ENCODE data around the gene LEKR1. TPM values are rescaled to one million over a fixed set of nuclear protein-coding genes. Genes with fewer than 3 reads are reported as not detected.
"Not testable (repeated sequence)": the region's sequence is repeated elsewhere in the genome, so short reads cannot be mapped to it uniquely, and the experiment has no call there.

Gene LEKR1
- polyA plus RNA-seq, 1 donor from 2014 or later: 2.7 TPM

DNA sequence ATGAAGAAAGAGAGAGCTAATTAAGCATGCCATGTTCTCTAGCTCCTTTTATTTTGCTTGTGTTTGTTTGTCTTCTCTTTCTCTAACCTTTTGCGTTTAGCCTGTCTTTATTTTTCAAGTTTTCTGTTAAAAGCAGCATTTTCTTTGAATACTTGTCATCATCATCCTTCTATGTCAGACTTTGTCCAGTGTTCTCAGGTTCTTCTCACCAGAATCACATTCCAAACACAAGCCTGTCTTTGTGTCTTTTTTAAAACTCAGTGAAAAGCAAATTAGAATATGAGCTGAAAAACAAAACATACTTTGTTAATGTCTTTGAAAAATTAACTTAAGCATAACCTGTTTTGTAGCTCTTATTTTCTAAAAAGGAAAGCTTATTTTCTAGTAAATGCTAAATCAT, 62.4 kb downstream of the LEKR1 start:
- TF ChIP-seq, protein P1, sequence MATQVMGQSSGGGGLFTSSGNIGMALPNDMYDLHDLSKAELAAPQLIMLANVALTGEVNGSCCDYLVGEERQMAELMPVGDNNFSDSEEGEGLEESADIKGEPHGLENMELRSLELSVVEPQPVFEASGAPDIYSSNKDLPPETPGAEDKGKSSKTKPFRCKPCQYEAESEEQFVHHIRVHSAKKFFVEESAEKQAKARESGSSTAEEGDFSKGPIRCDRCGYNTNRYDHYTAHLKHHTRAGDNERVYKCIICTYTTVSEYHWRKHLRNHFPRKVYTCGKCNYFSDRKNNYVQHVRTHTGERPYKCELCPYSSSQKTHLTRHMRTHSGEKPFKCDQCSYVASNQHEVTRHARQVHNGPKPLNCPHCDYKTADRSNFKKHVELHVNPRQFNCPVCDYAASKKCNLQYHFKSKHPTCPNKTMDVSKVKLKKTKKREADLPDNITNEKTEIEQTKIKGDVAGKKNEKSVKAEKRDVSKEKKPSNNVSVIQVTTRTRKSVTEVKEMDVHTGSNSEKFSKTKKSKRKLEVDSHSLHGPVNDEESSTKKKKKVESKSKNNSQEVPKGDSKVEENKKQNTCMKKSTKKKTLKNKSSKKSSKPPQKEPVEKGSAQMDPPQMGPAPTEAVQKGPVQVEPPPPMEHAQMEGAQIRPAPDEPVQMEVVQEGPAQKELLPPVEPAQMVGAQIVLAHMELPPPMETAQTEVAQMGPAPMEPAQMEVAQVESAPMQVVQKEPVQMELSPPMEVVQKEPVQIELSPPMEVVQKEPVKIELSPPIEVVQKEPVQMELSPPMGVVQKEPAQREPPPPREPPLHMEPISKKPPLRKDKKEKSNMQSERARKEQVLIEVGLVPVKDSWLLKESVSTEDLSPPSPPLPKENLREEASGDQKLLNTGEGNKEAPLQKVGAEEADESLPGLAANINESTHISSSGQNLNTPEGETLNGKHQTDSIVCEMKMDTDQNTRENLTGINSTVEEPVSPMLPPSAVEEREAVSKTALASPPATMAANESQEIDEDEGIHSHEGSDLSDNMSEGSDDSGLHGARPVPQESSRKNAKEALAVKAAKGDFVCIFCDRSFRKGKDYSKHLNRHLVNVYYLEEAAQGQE (IDR thresholded peaks at IDR 0.05; ENCODE audit: borderline replicate concordance): no peak
- TF ChIP-seq SMC3 (conservative IDR thresholded peaks at IDR 0.05; ENCODE audit: poor library complexity) (no peak), POLR2AphosphoS5 (IDR thresholded peaks at IDR 0.05) (no peak), TAF1 (IDR thresholded peaks at IDR 0.05; ENCODE audit: low read depth) (no peak), EP300 (conservative IDR thresholded peaks at IDR 0.05; ENCODE audit: poor library complexity, severe bottlenecking) (no peak), RAD21 (conservative IDR thresholded peaks at IDR 0.05) (no peak), MXI1 (conservative IDR thresholded peaks at IDR 0.05; ENCODE audit: poor library complexity, severe bottlenecking) (no peak), EZH2 (IDR thresholded peaks at IDR 0.05; ENCODE audit: borderline replicate concordance, insufficient read depth, low read length, poor library complexity, severe bottlenecking) (no peak)
- TF ChIP-seq, protein P2, sequence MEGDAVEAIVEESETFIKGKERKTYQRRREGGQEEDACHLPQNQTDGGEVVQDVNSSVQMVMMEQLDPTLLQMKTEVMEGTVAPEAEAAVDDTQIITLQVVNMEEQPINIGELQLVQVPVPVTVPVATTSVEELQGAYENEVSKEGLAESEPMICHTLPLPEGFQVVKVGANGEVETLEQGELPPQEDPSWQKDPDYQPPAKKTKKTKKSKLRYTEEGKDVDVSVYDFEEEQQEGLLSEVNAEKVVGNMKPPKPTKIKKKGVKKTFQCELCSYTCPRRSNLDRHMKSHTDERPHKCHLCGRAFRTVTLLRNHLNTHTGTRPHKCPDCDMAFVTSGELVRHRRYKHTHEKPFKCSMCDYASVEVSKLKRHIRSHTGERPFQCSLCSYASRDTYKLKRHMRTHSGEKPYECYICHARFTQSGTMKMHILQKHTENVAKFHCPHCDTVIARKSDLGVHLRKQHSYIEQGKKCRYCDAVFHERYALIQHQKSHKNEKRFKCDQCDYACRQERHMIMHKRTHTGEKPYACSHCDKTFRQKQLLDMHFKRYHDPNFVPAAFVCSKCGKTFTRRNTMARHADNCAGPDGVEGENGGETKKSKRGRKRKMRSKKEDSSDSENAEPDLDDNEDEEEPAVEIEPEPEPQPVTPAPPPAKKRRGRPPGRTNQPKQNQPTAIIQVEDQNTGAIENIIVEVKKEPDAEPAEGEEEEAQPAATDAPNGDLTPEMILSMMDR (IDR thresholded peaks at IDR 0.05; ENCODE audit: poor library complexity, severe bottlenecking): no peak
- no peaks in the 10 kb centered on the region for H3K9me3 ChIP-seq (ENCODE audit: low read length)
- H3K79me2 ChIP-seq (replicated peaks; ENCODE audit: insufficient read depth, low read length): no peaks in the 10 kb centered on the region
- no peak overlapping the region for H2AFZ ChIP-seq (ENCODE audit: low read depth, low read length)
- no peaks in the 10 kb centered on the region for H4K20me1 ChIP-seq (ENCODE audit: insufficient read depth)
- H3K9me2 ChIP-seq (ENCODE audit: insufficient read depth, low read length): no peaks in the 10 kb centered on the region
- no peak overlapping the region for H3K27ac ChIP-seq (ENCODE audit: low read length)
- no peaks in the 10 kb centered on the region for H3F3A ChIP-seq (ENCODE audit: insufficient read depth, low read length, poor library complexity, severe bottlenecking)
- H3K27me3 ChIP-seq (ENCODE audit: insufficient read depth, low read depth, low read length): no peaks in the 10 kb centered on the region
- no peak overlapping the region for H3K9ac ChIP-seq (ENCODE audit: low read length)
- no peak overlapping the region for H3K4me2 ChIP-seq (ENCODE audit: low read length)
- H3K36me3 ChIP-seq (ENCODE audit: insufficient read depth, low read length): no peaks in the 10 kb centered on the region
- H3K4me3 ChIP-seq (ENCODE audit: low read length): no peak overlapping the region

DNA sequence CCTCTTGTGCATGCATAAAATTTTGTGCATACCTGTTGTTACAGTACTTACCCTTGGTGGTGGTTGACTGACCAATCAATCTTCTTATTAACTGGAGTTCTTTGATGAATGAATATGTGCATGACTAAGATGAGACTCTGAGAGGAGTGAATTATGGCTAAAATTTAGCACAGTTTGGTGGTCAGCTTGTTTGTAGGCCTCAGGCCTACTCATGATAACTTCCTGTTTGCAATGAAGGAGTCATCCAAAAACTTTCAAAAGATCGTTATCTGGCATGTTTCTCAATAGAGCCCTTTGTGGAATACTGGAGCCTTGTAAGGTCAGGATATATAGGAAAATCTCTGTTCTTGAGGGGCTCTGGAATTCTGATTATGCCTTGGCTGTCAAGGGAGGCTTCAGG, 66.5 kb downstream of the LEKR1 start:
- H3K9me3 ChIP-seq (ENCODE audit: low read length): no peaks in the 10 kb centered on the region
- H3K27me3 ChIP-seq (ENCODE audit: insufficient read depth, low read depth, low read length): no peaks in the 10 kb centered on the region
- TF ChIP-seq RAD21 (conservative IDR thresholded peaks at IDR 0.05) (no peak), SMC3 (conservative IDR thresholded peaks at IDR 0.05; ENCODE audit: poor library complexity) (no peak), TAF1 (IDR thresholded peaks at IDR 0.05; ENCODE audit: low read depth) (no peak), POLR2AphosphoS5 (IDR thresholded peaks at IDR 0.05) (no peak)
- TF ChIP-seq, protein P1 (IDR thresholded peaks at IDR 0.05; ENCODE audit: borderline replicate concordance): no peak
- H4K20me1 ChIP-seq (ENCODE audit: insufficient read depth): no peaks in the 10 kb centered on the region
- H3K79me2 ChIP-seq (replicated peaks; ENCODE audit: insufficient read depth, low read length): no peaks in the 10 kb centered on the region
- H2AFZ ChIP-seq (ENCODE audit: low read depth, low read length): no peak overlapping the region
- no peaks in the 10 kb centered on the region for H3K9me2 ChIP-seq (ENCODE audit: insufficient read depth, low read length)
- H3K27ac ChIP-seq (ENCODE audit: low read length): no peak overlapping the region
- H3K36me3 ChIP-seq (ENCODE audit: insufficient read depth, low read length): no peaks in the 10 kb centered on the region
- no peak overlapping the region for H3K9ac ChIP-seq (ENCODE audit: low read length)
- no peak overlapping the region for H3K4me2 ChIP-seq (ENCODE audit: low read length)
- H3K4me3 ChIP-seq (ENCODE audit: low read length): no peak overlapping the region
- no peaks in the 10 kb centered on the region for H3F3A ChIP-seq (ENCODE audit: insufficient read depth, low read length, poor library complexity, severe bottlenecking)

DNA sequence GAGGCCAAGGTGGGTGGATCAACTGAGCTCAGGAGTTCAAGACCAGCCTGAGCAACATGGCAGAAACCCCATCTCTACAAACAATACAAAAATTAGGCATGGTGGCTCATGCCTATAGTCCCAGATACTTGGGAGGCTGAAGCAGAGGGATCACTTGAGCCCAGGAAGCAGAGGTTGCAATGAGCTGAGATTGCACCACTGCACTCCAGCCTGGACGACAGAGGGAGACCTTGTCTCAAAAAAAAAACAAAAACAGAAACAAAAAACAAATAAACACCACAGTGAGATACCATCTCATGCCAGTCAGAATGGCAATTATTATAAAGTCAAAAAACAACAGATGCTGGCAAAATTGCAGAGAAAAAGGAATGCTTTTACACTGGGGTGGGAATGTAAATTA, 69.2 kb downstream of the LEKR1 start:
- not testable (repeated sequence) for H3K4me2 ChIP-seq (ENCODE audit: low read length); H3F3A ChIP-seq (ENCODE audit: insufficient read depth, low read length, poor library complexity, severe bottlenecking); H3K9ac ChIP-seq (ENCODE audit: low read length); H3K9me3 ChIP-seq (ENCODE audit: low read length); H3K9me2 ChIP-seq (ENCODE audit: insufficient read depth, low read length); H2AFZ ChIP-seq (ENCODE audit: low read depth, low read length); H3K36me3 ChIP-seq (ENCODE audit: insufficient read depth, low read length); H3K79me2 ChIP-seq (replicated peaks; ENCODE audit: insufficient read depth, low read length); H4K20me1 ChIP-seq (ENCODE audit: insufficient read depth); H3K4me3 ChIP-seq (ENCODE audit: low read length); H3K27ac ChIP-seq (ENCODE audit: low read length); H3K27me3 ChIP-seq (ENCODE audit: insufficient read depth, low read depth, low read length)

DNA sequence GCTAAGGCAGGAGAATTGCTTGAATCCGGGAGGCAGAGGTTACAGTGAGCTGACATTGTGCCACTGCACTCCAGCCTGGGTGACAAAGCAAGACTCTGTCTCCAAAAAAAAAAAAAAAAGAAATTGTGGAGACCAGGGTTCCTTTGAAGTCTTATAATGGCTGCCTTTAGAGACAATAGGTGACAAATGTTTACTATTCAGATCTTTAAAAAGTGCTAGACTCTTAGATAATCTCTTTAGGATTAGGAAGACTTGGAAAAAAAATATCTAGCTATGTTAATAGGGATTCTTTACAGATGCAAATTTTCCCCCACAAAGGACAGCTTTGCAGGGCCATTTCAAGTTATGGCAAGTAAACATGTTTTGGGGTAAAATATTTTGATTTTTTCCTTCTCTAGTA, 71.7 kb downstream of the LEKR1 start:
- H3F3A ChIP-seq (ENCODE audit: insufficient read depth, low read length, poor library complexity, severe bottlenecking); H3K9ac ChIP-seq (ENCODE audit: low read length); H4K20me1 ChIP-seq (ENCODE audit: insufficient read depth); H3K36me3 ChIP-seq (ENCODE audit: insufficient read depth, low read length); H3K27ac ChIP-seq (ENCODE audit: low read length); H3K4me2 ChIP-seq (ENCODE audit: low read length); H3K9me3 ChIP-seq (ENCODE audit: low read length); H2AFZ ChIP-seq (ENCODE audit: low read depth, low read length); H3K4me3 ChIP-seq (ENCODE audit: low read length); H3K27me3 ChIP-seq (ENCODE audit: insufficient read depth, low read depth, low read length); H3K79me2 ChIP-seq (replicated peaks; ENCODE audit: insufficient read depth, low read length); H3K9me2 ChIP-seq (ENCODE audit: insufficient read depth, low read length): not testable (repeated sequence)

Data from neural cell (in vitro differentiated cells).